ENCODE data around the gene LTBP1. TPM values are rescaled to one million over a fixed set of nuclear protein-coding genes. Genes with fewer than 3 reads are reported as not detected.

The LTBP1 gene
- total and polyA plus RNA-seq, 2 experiments from 2014 or later, result 35.6 to 68.9 TPM

GRCh38 chr2:33086400-33087015 is 139.8 kb downstream of the LTBP1 start:
- Histone ChIP-seq H3K36me3 (replicated peaks; ENCODE audit: insufficient read depth, low read depth) (no peaks in the 10 kb centered on the region), H3K4me3 (no peak overlapping the region), H3K4me2 (no peak overlapping the region), H3K79me2 (no peaks in the 10 kb centered on the region), H3K9me3 (ENCODE audit: low read depth) (no peaks in the 10 kb centered on the region), H3K27ac (no peak overlapping the region), H3K4me1 (ENCODE audit: insufficient read depth) (peaks cover 18% of the 10 kb centered on the region), H3K27me3 (no peaks in the 10 kb centered on the region), H2AFZ (no peak overlapping the region), H3K9me2 (replicated peaks; ENCODE audit: insufficient read depth) (no peaks in the 10 kb centered on the region), H4K20me1 (ENCODE audit: insufficient read depth, poor library complexity, severe bottlenecking) (no peaks in the 10 kb centered on the region)
- DNase-seq (ENCODE audit: low spot score), result no peak
- TF ChIP-seq EZH2 (IDR thresholded peaks at IDR 0.05; ENCODE audit: borderline replicate concordance), result no peak
- TF ChIP-seq EZH2phosphoT487 (IDR thresholded peaks at IDR 0.05; ENCODE audit: low read depth, severe bottlenecking, unreplicated experiment), result no peak
- peak; percentile 26 for TF ChIP-seq CTCF (IDR thresholded peaks at IDR 0.05; ENCODE audit: poor library complexity)
- WGBS (ENCODE audit: low lambda C conversion rate, missing lambda C conversion rate), result 67% methylated on average over 9 of the region's 9 CpGs

GRCh38 chr2:33090553-33091134 is 143.9 kb downstream of the LTBP1 start:
- no peaks in the 10 kb centered on the region for H3K36me3 ChIP-seq (replicated peaks; ENCODE audit: insufficient read depth, low read depth)
- TF ChIP-seq CTCF (IDR thresholded peaks at IDR 0.05; ENCODE audit: poor library complexity), result no peak
- TF ChIP-seq EZH2 (IDR thresholded peaks at IDR 0.05; ENCODE audit: borderline replicate concordance), result no peak
- no peak for TF ChIP-seq EZH2phosphoT487 (IDR thresholded peaks at IDR 0.05; ENCODE audit: low read depth, severe bottlenecking, unreplicated experiment)
- WGBS (ENCODE audit: low lambda C conversion rate, missing lambda C conversion rate), result 93% methylated on average over 4 of the region's 4 CpGs
- H3K27me3 ChIP-seq, result no peaks in the 10 kb centered on the region
- peak overlapping the region; percentile 61 for H3K27ac ChIP-seq
- H2AFZ ChIP-seq, result no peak overlapping the region
- DNase-seq (ENCODE audit: low spot score), result no peak
- H3K79me2 ChIP-seq, result no peaks in the 10 kb centered on the region
- H3K4me1 ChIP-seq (ENCODE audit: insufficient read depth), result peaks cover 12% of the 10 kb centered on the region
- H3K4me2 ChIP-seq, result no peak overlapping the region
- H3K4me3 ChIP-seq, result no peak overlapping the region
- H3K9me3 ChIP-seq (ENCODE audit: low read depth), result no peaks in the 10 kb centered on the region
- no peaks in the 10 kb centered on the region for H3K9me2 ChIP-seq (replicated peaks; ENCODE audit: insufficient read depth)
- H4K20me1 ChIP-seq (ENCODE audit: insufficient read depth, poor library complexity, severe bottlenecking), result no peaks in the 10 kb centered on the region

- no peaks in the 10 kb centered on the region for H3K9me3 ChIP-seq (ENCODE audit: low read depth)
- H3K36me3 ChIP-seq (replicated peaks; ENCODE audit: insufficient read depth, low read depth), result no peaks in the 10 kb centered on the region
- no peak for DNase-seq (ENCODE audit: low spot score)
- H3K27ac ChIP-seq, result peak overlapping the region; percentile 61
- no peaks in the 10 kb centered on the region for H3K79me2 ChIP-seq
- H3K4me2 ChIP-seq, result no peak overlapping the region
- peaks cover 12% of the 10 kb centered on the region for H3K4me1 ChIP-seq (ENCODE audit: insufficient read depth)
- H3K27me3 ChIP-seq, result no peaks in the 10 kb centered on the region
- H3K4me3 ChIP-seq, result no peak overlapping the region
- WGBS (ENCODE audit: low lambda C conversion rate, missing lambda C conversion rate), result 75% methylated on average over 5 of the region's 5 CpGs
- TF ChIP-seq CTCF (IDR thresholded peaks at IDR 0.05; ENCODE audit: poor library complexity), result no peak
- no peak for TF ChIP-seq EZH2phosphoT487 (IDR thresholded peaks at IDR 0.05; ENCODE audit: low read depth, severe bottlenecking, unreplicated experiment)
- TF ChIP-seq EZH2 (IDR thresholded peaks at IDR 0.05; ENCODE audit: borderline replicate concordance), result no peak
- no peak overlapping the region for H2AFZ ChIP-seq
- H4K20me1 ChIP-seq (ENCODE audit: insufficient read depth, poor library complexity, severe bottlenecking), result no peaks in the 10 kb centered on the region
- H3K9me2 ChIP-seq (replicated peaks; ENCODE audit: insufficient read depth), result no peaks in the 10 kb centered on the region
Observed at GRCh38 chr2:33091541-33092123, 144.9 kb downstream of the LTBP1 start.

Measured in hepatocyte (in vitro differentiated cells).